Pancreas (tissue), 10 donors: ENCODE results near the gene PRDM16. TPM values are rescaled to one million over a fixed set of nuclear protein-coding genes. Genes with fewer than 3 reads are reported as not detected.

ENCODE experiments used
- ATAC-seq, 4 donors: fragments of 200-7000 bp; cut with Tn5 transposase; one replicate each; pipeline versions ENCODE4 v1.8.0 to v1.9.1; 2020; ENCODE audit warnings: mild to moderate bottlenecking in 4 of 4, moderate library complexity in 4 of 4
- DNase-seq, 6 donors: peaks; one replicate each; pipeline ENCODE4 v3.0.0-alpha.2; 2020
- FAIRE-seq: peaks from 2 replicates; lab custom pipeline; 2012; peaks lifted over from hg19 to GRCh38; lab: Jason Lieb, UNC
- H3K27ac ChIP-seq, 4 donors: fragments of 200-600 bp; sonication (generic); 1 replicate in 3 of 4; 2 replicates in 1 of 4; pipeline versions ENCODE4 v1.5.0 to v1.8.0; 2020
- H3K27me3 ChIP-seq, 4 donors: fragments of 200-600 bp; one replicate each; pipeline ENCODE4 v1.8.0; 2021
- H3K36me3 ChIP-seq, 3 donors: fragments of 200-600 bp; sonication (generic) in 1 of 3; one replicate each; pipeline versions ENCODE4 v1.5.0 to v1.8.0; 2020 to 2021
- H3K4me1 ChIP-seq, 3 donors: fragments of 200-600 bp; one replicate each; pipeline ENCODE4 v1.8.0; 2021
- H3K4me3 ChIP-seq, 4 donors: fragments of 200-600 bp; sonication (generic) in 2 of 4; one replicate each; pipeline versions ENCODE4 v1.5.0 to v1.8.0; 2020 to 2021
- H3K9me3 ChIP-seq, 4 donors: fragments of 200-600 bp; one replicate each; pipeline ENCODE4 v1.8.0; 2021
- CTCF ChIP-seq, 4 donors: fragments of 200-600 bp; sonication (generic) in 3 of 4; IDR thresholded peaks; one replicate each; pipeline versions ENCODE4 v1.5.0 to v1.8.0; 2021; ENCODE audit warnings: antibody characterized with exemption in 4 of 4
- WGBS, 2 donors: extraction: QIAGEN DNeasy Blood & Tissue Kit; methylation state at CpG; one replicate each; pipeline ENCODE4 v1.1.7; 2013; 5-methylcytosine and 5-hydroxymethylcytosine counted together
- intact Hi-C, 3 donors: fragments of 100-400 bp; cut with DNase I; formaldehyde crosslinking; loops; one replicate each; pipeline versions ENCODE4 v1.11.1 to v1.14.2; 2022
- polyA plus RNA-seq, 2 donors: library from polyadenylated mRNA; stranded (reverse); fragments of 200-250 nt; gene quantifications; one replicate each; pipeline ENCODE4 v1.2.3, GENCODE V29; 2013
- total RNA-seq, 6 donors: library from RNA; stranded (reverse); fragmentation: NEBNext Ultra II Directional in 4 of 6; extraction: Animal tissue kit (Norgen Biotek cat#: 25700) in 4 of 6; gene quantifications; one replicate each; pipeline versions ENCODE4 v1.2.1 to v1.2.4, GENCODE V29; 2021 to 2023
- donor health status: healthy with polysubstance abuse.
- donor health status: DM: no; HTN: no; CAD: no; lungs with moderate emphysema.
- donor health status: DM: no; HTN: no; CAD: no.
- donor health status: control.
- donor health status: control.
- donor health status: Bipolar disorder and iron deficiency.
- donor health status: DM: yes; HTN: yes; CAD: no.
- donor health status: DM: no; HTN: no; CAD: no.
- donor health status: DM: no; HTN: no; CAD: no.
- donor health status: DM: yes; HTN: yes; CAD: no.

PRDM16 gene
- total and polyA plus RNA-seq, 8 donors: 6.6 to 19.2 (median 14.9) TPM

- peak in 4 of 6 donors; percentile 55 to 76 (median 66) for DNase-seq
- ATAC-seq: peak; percentile 55 to 65 (median 60)
Observed at GRCh38 chr1:3274972-3275371, 206.0 kb downstream of the PRDM16 start.

GRCh38 chr1:3275471-3276340 is 206.7 kb downstream of the PRDM16 start:
- Histone ChIP-seq H3K4me3 (no peak overlapping the region), H3K36me3 (no peaks in the 10 kb centered on the region), H3K9me3 (no peaks in the 10 kb centered on the region), H3K27me3 (no peaks in the 10 kb centered on the region), H3K27ac (peak overlapping the region; percentile 62 to 84 (median 68)), H3K4me1 (no peaks in the 10 kb centered on the region)
- TF ChIP-seq CTCF (IDR thresholded peaks at IDR 0.05): no peak
- DNase-seq: peak in 2 of 6 donors; percentile 40 to 76
- intact Hi-C loops: no loop called here
- 72 to 75% methylated on average over 37 of the region's 37 CpGs for WGBS, 2 donors
- FAIRE-seq: no peak
- ATAC-seq: peak; percentile 15 to 37 (median 27)

More at GRCh38 chr1:3274972-3275371, 206.0 kb downstream of the PRDM16 start:
- Histone ChIP-seq H3K36me3 (no peaks in the 10 kb centered on the region), H3K27ac (peak overlapping the region; percentile 62 to 84 (median 68)), H3K4me3 (no peak overlapping the region), H3K4me1 (no peaks in the 10 kb centered on the region), H3K27me3 (no peaks in the 10 kb centered on the region), H3K9me3 (no peaks in the 10 kb centered on the region)
- no peak for TF ChIP-seq CTCF (IDR thresholded peaks at IDR 0.05)
- 64 to 71% methylated on average over 12 of the region's 12 CpGs for WGBS, 2 donors
- FAIRE-seq: no peak
- intact Hi-C loops: no loop called here

DNA sequence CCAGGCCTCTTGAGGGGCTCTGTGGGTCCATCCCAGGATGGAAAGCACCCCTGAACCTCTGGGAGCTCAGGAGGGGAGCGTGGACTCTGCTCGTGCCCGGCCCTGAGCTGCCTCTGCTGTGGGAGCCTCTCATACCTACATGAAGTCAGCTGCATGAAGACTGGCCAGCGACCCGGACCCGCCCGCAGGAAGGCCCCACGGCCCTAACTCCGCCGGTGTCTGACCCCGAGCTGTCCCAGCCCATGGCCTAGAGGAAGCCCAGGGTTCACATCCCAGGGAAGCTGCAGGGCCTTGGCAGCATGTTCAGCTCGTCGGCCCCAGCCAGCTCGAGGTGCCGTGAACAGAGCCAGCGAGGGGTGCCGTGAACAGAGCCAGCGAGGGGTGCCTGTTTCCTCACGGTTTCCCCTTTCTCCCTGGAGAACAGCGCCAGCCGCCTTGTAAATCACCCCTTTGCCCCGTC is 207.4 kb downstream of the PRDM16 start:
- Histone ChIP-seq H3K36me3 (no peaks in the 10 kb centered on the region), H3K4me3 (no peak overlapping the region), H3K27ac (peak overlapping the region; percentile 30 to 84 (median 64)), H3K27me3 (no peaks in the 10 kb centered on the region), H3K9me3 (no peaks in the 10 kb centered on the region), H3K4me1 (no peaks in the 10 kb centered on the region)
- 88 to 89% methylated on average over 22 of the region's 22 CpGs for WGBS, 2 donors
- ATAC-seq (no peak), FAIRE-seq (no peak), DNase-seq (peak in 2 of 6 donors; percentile 16 to 65)
- TF ChIP-seq CTCF (IDR thresholded peaks at IDR 0.05): no peak
- intact Hi-C loops: no loop called here

GRCh38 chr1:3277011-3277471 is 208.0 kb downstream of the PRDM16 start:
- H3K9me3 ChIP-seq: no peaks in the 10 kb centered on the region
- FAIRE-seq: no peak
- 90 to 93% methylated on average over 15 of the region's 15 CpGs for WGBS, 2 donors
- H3K27ac ChIP-seq: peak overlapping the region in 1 of 4 donors; percentile 84
- intact Hi-C loops: no loop called here
- H3K36me3 ChIP-seq: no peaks in the 10 kb centered on the region
- no peak for ATAC-seq
- H3K4me1 ChIP-seq: no peaks in the 10 kb centered on the region
- TF ChIP-seq CTCF (IDR thresholded peaks at IDR 0.05): no peak
- H3K27me3 ChIP-seq: no peaks in the 10 kb centered on the region
- DNase-seq: peak in 2 of 6 donors; percentile 22 to 55
- no peak overlapping the region for H3K4me3 ChIP-seq
